ENCODE measurements around the gene MAP3K1. TPM values are rescaled to one million over a fixed set of nuclear protein-coding genes. Genes with fewer than 3 reads are reported as not detected.

MAP3K1 gene
- polyA plus RNA-seq, 1 donor = 25.6 TPM

DNA sequence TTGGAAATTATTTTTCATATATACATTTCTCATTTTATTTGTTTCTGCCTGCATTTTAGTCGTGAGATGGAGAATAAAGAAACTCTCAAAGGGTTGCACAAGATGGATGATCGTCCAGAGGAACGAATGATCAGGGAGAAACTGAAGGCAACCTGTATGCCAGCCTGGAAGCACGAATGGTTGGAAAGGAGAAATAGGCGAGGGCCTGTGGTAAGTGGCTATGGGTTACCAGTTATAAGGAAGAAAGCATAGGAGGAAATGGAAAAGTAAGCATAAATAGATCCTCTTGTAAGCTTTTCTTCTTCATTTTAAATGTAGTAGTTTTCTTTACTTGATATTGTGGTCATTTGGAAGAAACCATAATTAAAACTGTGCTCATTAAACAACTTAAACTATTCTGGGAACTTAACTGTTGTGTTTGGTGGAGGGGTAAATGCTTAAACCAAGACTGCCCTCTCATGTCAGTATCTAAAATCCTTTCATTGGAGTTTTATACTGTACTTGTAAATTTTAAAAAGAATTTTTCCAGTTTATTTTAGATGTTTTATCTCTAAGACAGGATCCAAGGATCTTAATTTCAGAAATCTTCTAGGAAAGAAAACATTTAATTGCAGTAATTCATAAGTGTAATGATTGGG, 41.3 kb downstream of the MAP3K1 start:
- no peaks in the 10 kb centered on the region for H3K27me3 ChIP-seq (ENCODE audit: control insufficient read depth, insufficient read depth, low read length)
- peaks cover 21% of the 10 kb centered on the region for H3K4me1 ChIP-seq (ENCODE audit: control insufficient read depth, insufficient read depth, low read length)
- no peak for DNase-seq
- 95% methylated on average over 5 of the region's 5 CpGs for WGBS (ENCODE audit: insufficient coverage, low lambda C conversion rate)
- no peaks in the 10 kb centered on the region for H3K9me3 ChIP-seq (ENCODE audit: control insufficient read depth, low read depth, low read length)
- peaks cover 7% of the 10 kb centered on the region for H3K36me3 ChIP-seq (ENCODE audit: control insufficient read depth, insufficient read depth, low read length)
- H3K27ac ChIP-seq (ENCODE audit: low read length) = no peak overlapping the region
- H3K4me3 ChIP-seq (ENCODE audit: low read length) = no peak overlapping the region

DNA sequence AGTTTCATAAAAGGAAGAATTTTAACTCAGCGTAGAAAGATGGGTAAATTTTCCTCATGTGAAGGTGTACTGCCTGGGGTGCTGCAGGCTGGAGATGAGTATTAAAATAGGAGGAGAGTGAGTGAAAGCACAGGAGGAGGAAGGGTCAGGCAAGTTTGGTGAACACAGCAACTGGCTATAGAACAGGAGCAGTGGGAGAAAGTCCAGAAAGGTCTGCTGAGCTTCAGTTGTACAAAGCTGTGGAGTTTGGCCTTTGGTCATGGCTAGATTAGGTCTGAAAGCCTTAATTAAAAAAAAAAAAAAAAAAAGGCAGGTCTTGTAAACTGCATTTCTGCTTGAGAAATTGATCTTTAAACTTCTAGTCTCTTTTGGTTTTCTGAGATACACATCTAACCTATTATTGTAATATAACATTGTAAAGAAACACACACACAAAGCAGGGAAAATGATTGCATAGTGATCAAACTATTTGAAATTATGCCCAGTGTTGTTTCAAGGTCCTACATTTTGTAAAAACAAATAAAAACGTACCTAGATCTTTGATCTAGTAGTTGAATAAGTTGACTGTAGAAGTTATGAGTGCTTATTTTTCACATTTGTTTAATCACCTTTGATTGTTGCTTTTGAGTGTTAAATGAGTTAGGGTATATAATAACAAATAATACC, 43.6 kb downstream of the MAP3K1 start:
- peaks cover 11% of the 10 kb centered on the region for H3K4me1 ChIP-seq (ENCODE audit: control insufficient read depth, insufficient read depth, low read length)
- peak; percentile 62 to 84 for DNase-seq
- no peaks in the 10 kb centered on the region for H3K27me3 ChIP-seq (ENCODE audit: control insufficient read depth, insufficient read depth, low read length)
- no peak overlapping the region for H3K4me3 ChIP-seq (ENCODE audit: low read length)
- H3K9me3 ChIP-seq (ENCODE audit: control insufficient read depth, low read depth, low read length) = no peaks in the 10 kb centered on the region
- H3K36me3 ChIP-seq (ENCODE audit: control insufficient read depth, insufficient read depth, low read length) = peaks cover 19% of the 10 kb centered on the region
- peak overlapping the region; percentile 40 for H3K27ac ChIP-seq (ENCODE audit: low read length)
- WGBS (ENCODE audit: insufficient coverage, low lambda C conversion rate) = 50% methylated on average over 2 of the region's 2 CpGs

DNA sequence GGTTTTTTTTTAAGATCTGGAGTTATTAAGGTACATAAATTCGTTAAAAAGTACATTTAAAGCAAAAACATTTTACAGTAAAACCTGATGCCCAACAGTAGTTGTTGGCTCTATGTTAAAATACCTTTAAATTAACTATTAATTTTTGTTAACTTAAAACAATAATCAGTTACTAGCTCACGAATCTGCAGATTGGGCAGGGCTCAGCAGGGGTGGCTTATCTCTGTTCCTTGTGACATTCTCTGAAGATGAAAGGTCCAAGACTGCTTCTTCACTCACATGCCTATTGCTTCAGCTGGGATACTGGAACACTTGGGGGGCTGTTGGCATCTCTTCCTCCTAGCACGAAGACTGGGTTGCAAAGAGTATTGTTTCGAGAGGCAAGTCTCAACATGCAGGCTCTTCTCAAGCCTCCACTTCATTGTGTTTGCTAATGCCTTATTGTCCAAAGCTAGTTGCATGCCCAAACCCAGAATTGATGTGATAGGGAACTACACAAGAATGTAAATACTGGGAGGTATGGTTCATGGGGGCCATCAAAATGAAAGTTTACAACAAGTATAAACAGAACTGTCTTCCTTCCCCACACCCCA, 46.6 kb downstream of the MAP3K1 start:
- Histone ChIP-seq H3K9me3 (ENCODE audit: control insufficient read depth, low read depth, low read length) (no peaks in the 10 kb centered on the region), H3K4me3 (ENCODE audit: low read length) (no peak overlapping the region), H3K27me3 (ENCODE audit: control insufficient read depth, insufficient read depth, low read length) (no peaks in the 10 kb centered on the region), H3K27ac (ENCODE audit: low read length) (no peak overlapping the region), H3K36me3 (ENCODE audit: control insufficient read depth, insufficient read depth, low read length) (peaks cover 37% of the 10 kb centered on the region), H3K4me1 (ENCODE audit: control insufficient read depth, insufficient read depth, low read length) (peaks cover 11% of the 10 kb centered on the region)
- 83% methylated on average over 1 of the region's 4 CpGs for WGBS (ENCODE audit: insufficient coverage, low lambda C conversion rate)
- DNase-seq = no peak

DNA sequence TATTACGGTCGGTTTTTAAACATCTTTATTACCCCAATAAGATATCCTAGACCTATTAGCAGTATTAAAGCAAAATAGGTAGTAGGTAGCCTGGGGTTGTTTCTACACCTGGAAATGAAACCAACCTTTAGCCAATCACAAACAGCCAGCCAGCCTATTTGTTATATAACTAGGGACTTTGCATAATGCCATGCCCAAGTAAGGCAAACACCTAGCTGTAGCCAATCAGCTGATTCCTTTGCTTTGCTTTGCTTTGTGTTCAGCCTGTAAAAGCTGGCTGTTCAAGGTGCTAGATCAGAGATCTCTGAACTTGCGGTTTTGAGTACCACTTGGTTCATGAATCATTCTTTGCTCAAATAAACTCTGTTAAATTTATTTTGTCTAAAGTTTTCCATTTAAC, 47.6 kb downstream of the MAP3K1 start:
- DNase-seq = no peak
- peaks cover 37% of the 10 kb centered on the region for H3K36me3 ChIP-seq (ENCODE audit: control insufficient read depth, insufficient read depth, low read length)
- no peaks in the 10 kb centered on the region for H3K9me3 ChIP-seq (ENCODE audit: control insufficient read depth, low read depth, low read length)
- no peaks in the 10 kb centered on the region for H3K27me3 ChIP-seq (ENCODE audit: control insufficient read depth, insufficient read depth, low read length)
- H3K27ac ChIP-seq (ENCODE audit: low read length) = no peak overlapping the region
- no peak overlapping the region for H3K4me3 ChIP-seq (ENCODE audit: low read length)
- WGBS (ENCODE audit: insufficient coverage, low lambda C conversion rate) = no CpG with 5 or more reads among the region's 3 CpGs
- peaks cover 9% of the 10 kb centered on the region for H3K4me1 ChIP-seq (ENCODE audit: control insufficient read depth, insufficient read depth, low read length)

DNA sequence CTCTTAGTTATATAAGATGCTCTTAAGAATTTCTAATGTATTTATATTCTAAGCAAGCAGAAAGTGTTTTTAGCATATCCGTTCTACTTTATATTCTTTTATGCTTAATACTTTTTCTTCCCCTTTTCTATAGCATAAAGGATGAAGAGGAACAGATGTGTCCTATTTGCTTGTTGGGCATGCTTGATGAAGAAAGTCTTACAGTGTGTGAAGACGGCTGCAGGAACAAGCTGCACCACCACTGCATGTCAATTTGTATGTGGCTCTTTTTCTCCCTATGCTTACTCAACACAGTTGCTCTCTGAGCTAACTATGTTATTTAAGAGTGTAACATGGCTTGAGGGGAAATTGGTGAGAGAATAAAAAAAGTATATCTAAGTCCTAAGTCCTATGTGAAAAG, 56.4 kb downstream of the MAP3K1 start:
- H3K4me1 ChIP-seq (ENCODE audit: control insufficient read depth, insufficient read depth, low read length) = no peaks in the 10 kb centered on the region
- H3K27ac ChIP-seq (ENCODE audit: low read length) = no peak overlapping the region
- WGBS (ENCODE audit: insufficient coverage, low lambda C conversion rate) = 100% methylated on average over 1 of the region's 2 CpGs
- no peaks in the 10 kb centered on the region for H3K9me3 ChIP-seq (ENCODE audit: control insufficient read depth, low read depth, low read length)
- no peaks in the 10 kb centered on the region for H3K27me3 ChIP-seq (ENCODE audit: control insufficient read depth, insufficient read depth, low read length)
- no peak overlapping the region for H3K4me3 ChIP-seq (ENCODE audit: low read length)
- peaks cover 36% of the 10 kb centered on the region for H3K36me3 ChIP-seq (ENCODE audit: control insufficient read depth, insufficient read depth, low read length)
- DNase-seq = no peak

DNA sequence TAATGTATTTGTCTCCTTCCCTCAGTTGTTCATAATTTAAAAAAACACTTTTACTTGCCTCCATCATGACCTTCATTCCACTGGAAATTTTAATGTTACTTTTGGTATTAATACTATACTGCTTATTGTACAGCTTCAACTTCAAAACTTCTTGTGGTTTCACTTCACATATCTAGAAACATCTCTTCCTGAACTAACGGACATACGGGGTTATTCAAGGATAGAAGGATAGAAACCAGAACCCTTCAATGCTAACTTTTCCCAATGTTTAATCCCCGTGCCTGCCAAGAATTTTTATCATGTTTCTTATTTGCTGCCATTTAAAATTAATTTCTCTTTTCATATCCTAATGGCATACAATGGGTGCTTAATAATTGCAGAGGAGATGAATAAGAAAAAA, 57.7 kb downstream of the MAP3K1 start:
- Histone ChIP-seq H3K4me1 (ENCODE audit: control insufficient read depth, insufficient read depth, low read length) (no peaks in the 10 kb centered on the region), H3K27ac (ENCODE audit: low read length) (no peak overlapping the region), H3K36me3 (ENCODE audit: control insufficient read depth, insufficient read depth, low read length) (peaks cover 43% of the 10 kb centered on the region), H3K27me3 (ENCODE audit: control insufficient read depth, insufficient read depth, low read length) (no peaks in the 10 kb centered on the region), H3K4me3 (ENCODE audit: low read length) (no peak overlapping the region), H3K9me3 (ENCODE audit: control insufficient read depth, low read depth, low read length) (no peaks in the 10 kb centered on the region)
- WGBS (ENCODE audit: insufficient coverage, low lambda C conversion rate) = 90% methylated on average over 1 of the region's 3 CpGs
- DNase-seq = no peak

DNA sequence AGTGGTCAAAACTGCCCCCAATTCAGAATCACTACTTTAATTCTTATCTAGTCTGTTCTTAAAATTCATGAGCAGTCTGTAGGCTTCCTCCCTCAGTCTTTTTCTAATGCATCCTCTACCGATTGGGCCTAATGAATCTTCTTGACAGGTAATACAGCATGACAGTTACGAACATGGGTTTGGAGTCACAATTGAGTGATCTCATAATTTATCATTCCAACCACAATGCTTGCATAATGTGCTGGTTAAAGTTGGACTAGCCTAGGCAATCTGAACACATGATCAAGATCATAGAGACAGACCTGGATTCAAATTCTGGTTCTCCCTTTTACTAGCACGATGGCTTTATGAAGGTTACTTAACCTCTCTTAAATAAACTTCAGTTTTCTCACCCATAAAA, 61.0 kb downstream of the MAP3K1 start:
- Histone ChIP-seq H3K27ac (ENCODE audit: low read length) (no peak overlapping the region), H3K4me3 (ENCODE audit: low read length) (no peak overlapping the region), H3K4me1 (ENCODE audit: control insufficient read depth, insufficient read depth, low read length) (no peaks in the 10 kb centered on the region), H3K9me3 (ENCODE audit: control insufficient read depth, low read depth, low read length) (no peaks in the 10 kb centered on the region), H3K36me3 (ENCODE audit: control insufficient read depth, insufficient read depth, low read length) (peaks cover 51% of the 10 kb centered on the region), H3K27me3 (ENCODE audit: control insufficient read depth, insufficient read depth, low read length) (no peaks in the 10 kb centered on the region)
- WGBS (ENCODE audit: insufficient coverage, low lambda C conversion rate) = 60% methylated on average over 1 of the region's 3 CpGs
- DNase-seq = no peak

DNA sequence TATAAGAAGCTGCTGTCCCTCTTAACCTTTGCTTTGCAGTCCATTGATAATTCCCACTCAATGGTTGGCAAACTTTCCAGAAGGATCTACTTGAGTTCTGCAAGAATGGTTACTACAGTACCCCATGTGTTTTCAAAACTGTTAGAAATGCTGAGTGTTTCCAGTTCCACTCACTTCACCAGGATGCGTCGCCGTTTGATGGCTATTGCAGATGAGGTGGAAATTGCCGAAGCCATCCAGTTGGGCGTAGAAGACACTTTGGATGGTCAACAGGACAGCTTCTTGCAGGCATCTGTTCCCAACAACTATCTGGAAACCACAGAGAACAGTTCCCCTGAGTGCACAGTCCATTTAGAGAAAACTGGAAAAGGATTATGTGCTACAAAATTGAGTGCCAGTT, 66.2 kb downstream of the MAP3K1 start:
- Histone ChIP-seq H3K4me3 (ENCODE audit: low read length) (no peak overlapping the region), H3K27me3 (ENCODE audit: control insufficient read depth, insufficient read depth, low read length) (no peaks in the 10 kb centered on the region), H3K27ac (ENCODE audit: low read length) (no peak overlapping the region), H3K36me3 (ENCODE audit: control insufficient read depth, insufficient read depth, low read length) (peaks cover 69% of the 10 kb centered on the region), H3K9me3 (ENCODE audit: control insufficient read depth, low read depth, low read length) (no peaks in the 10 kb centered on the region), H3K4me1 (ENCODE audit: control insufficient read depth, insufficient read depth, low read length) (no peaks in the 10 kb centered on the region)
- WGBS (ENCODE audit: insufficient coverage, low lambda C conversion rate) = no CpG with 5 or more reads among the region's 5 CpGs
- DNase-seq = no peak

DNA sequence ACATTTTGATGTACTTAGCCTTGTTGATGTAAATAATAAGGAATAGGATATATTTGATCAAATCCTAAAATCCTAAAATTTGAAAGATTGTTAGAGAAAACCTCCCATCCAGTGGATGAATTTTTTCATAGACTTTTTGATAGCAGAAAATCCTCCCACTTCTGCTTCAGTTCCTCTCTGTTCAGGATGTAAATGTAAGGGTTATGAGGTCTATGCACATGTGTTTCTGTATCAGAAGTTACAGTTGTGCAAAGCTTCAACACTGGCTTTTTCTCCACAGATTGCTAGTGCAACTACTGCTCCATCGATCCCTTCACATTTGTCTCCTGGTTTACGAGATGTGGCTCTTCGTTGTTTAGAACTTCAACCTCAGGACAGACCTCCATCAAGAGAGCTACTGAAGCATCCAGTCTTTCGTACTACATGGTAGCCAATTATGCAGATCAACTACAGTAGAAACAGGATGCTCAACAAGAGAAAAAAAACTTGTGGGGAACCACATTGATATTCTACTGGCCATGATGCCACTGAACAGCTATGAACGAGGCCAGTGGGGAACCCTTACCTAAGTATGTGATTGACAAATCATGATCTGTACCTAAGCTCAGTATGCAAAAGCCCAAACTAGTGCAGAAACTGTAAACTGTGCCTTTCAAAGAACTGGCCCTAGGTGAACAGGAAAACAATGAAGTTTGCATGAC, 78.1 kb downstream of the MAP3K1 start:
- H3K27me3 ChIP-seq (ENCODE audit: control insufficient read depth, insufficient read depth, low read length) = no peaks in the 10 kb centered on the region
- no peak for DNase-seq
- no peak overlapping the region for H3K4me3 ChIP-seq (ENCODE audit: low read length)
- WGBS (ENCODE audit: insufficient coverage, low lambda C conversion rate) = 100% methylated on average over 2 of the region's 5 CpGs
- no peaks in the 10 kb centered on the region for H3K9me3 ChIP-seq (ENCODE audit: control insufficient read depth, low read depth, low read length)
- no peaks in the 10 kb centered on the region for H3K4me1 ChIP-seq (ENCODE audit: control insufficient read depth, insufficient read depth, low read length)
- no peak overlapping the region for H3K27ac ChIP-seq (ENCODE audit: low read length)
- H3K36me3 ChIP-seq (ENCODE audit: control insufficient read depth, insufficient read depth, low read length) = peaks cover 34% of the 10 kb centered on the region

DNA sequence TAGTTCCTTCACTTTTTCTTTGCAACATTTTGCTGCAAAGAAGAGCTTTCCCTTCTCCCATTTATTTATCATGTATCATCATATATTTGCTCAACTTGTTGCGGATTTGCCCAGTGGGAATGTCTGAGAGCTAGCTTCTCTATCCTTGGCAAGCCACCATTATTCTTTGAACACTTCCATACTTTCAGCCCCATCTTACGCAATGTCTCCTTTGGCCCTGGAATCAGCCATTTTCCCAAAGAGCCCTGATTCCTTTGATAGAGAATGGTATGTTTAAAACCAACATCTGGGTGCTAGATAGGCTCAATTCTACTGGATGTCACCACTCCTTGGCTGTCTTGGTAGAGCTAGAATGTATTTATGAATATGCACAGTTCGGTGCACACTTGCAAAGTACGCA, 81.4 kb downstream of the MAP3K1 start:
- Histone ChIP-seq H3K4me3 (ENCODE audit: low read length) (no peak overlapping the region), H3K9me3 (ENCODE audit: control insufficient read depth, low read depth, low read length) (no peaks in the 10 kb centered on the region), H3K27ac (ENCODE audit: low read length) (no peak overlapping the region), H3K27me3 (ENCODE audit: control insufficient read depth, insufficient read depth, low read length) (no peaks in the 10 kb centered on the region), H3K36me3 (ENCODE audit: control insufficient read depth, insufficient read depth, low read length) (peaks cover 15% of the 10 kb centered on the region), H3K4me1 (ENCODE audit: control insufficient read depth, insufficient read depth, low read length) (no peaks in the 10 kb centered on the region)
- no peak for DNase-seq
- 100% methylated on average over 1 of the region's 4 CpGs for WGBS (ENCODE audit: insufficient coverage, low lambda C conversion rate)

Data from large intestine (tissue), 3 donors.